HEK293 (cell line): ENCODE measurements around the gene ZNF232.
"Not testable (repeated sequence)": the region's sequence is repeated elsewhere in the genome, so short reads cannot be mapped to it uniquely, and the experiment has no call there.

Experiments used
- CTCF ChIA-PET: fragments of 350-600 bp; formaldehyde crosslinking; extraction: SDS; loops from one replicate; lab custom pipeline; 2021; ENCODE audit warnings: antibody characterized with exemption; lab: Yijun Ruan, JAX
- POLR2A ChIA-PET: fragments of 300-600 bp; formaldehyde crosslinking; extraction: SDS; loops from one replicate; lab custom pipeline; 2020; ENCODE audit warnings: antibody characterized with exemption, inconsistent platforms; lab: Yijun Ruan, JAX
- H3K27ac ChIP-seq: fragments of 200-500 bp; sonication (Bioruptor generic); 2 replicates; pipeline ENCODE4 v1.5.1; 2014; ENCODE audit warnings: low read depth, low read length, control low read depth, inconsistent platforms; ENCODE audit errors: extremely low read depth
- H3K36me3 ChIP-seq, 2 experiments: fragments of 200-500 bp in 1 of 2; sonication (Bioruptor generic) in 1 of 2; 1 replicate in 1 of 2; 2 replicates in 1 of 2; pipeline ENCODE4 v1.5.1; 2014 to 2017; ENCODE audit warnings: inconsistent platforms in 2 of 2, low read length in 2 of 2; ENCODE audit not compliant: control insufficient read depth in 2 of 2, insufficient read depth in 1 of 2
- H3K4me1 ChIP-seq: fragments of 200-500 bp; sonication (Bioruptor generic); 2 replicates; pipeline ENCODE4 v1.5.1; 2014; ENCODE audit warnings: mild to moderate bottlenecking, low read length, inconsistent platforms; ENCODE audit not compliant: control insufficient read depth, insufficient read depth
- H3K4me3 ChIP-seq: 2 replicates; pipeline ENCODE4 v1.5.1; 2011; ENCODE audit warnings: low read depth, mild to moderate bottlenecking, control low read depth, low read length, moderate library complexity
- H3K9me3 ChIP-seq: fragments of 200-500 bp; sonication (Bioruptor generic); 2 replicates; pipeline ENCODE4 v1.5.1; 2014; ENCODE audit warnings: low read depth, low read length, inconsistent platforms; ENCODE audit not compliant: control insufficient read depth, insufficient read depth
- EGR2 ChIP-seq: fragments of 450-650 bp; formaldehyde crosslinking; IDR thresholded peaks from 2 replicates; pipeline ENCODE4 v1.5.1; 2016; ENCODE audit warnings: low read depth, missing biosample characterization, missing genetic modification characterization
- OVOL3 ChIP-seq: fragments of 450-650 bp; formaldehyde crosslinking; IDR thresholded peaks from 2 replicates; pipeline ENCODE4 v1.5.1; 2016; ENCODE audit warnings: missing biosample characterization, missing genetic modification characterization
- SP2 ChIP-seq: fragments of 450-650 bp; formaldehyde crosslinking; IDR thresholded peaks from 2 replicates; pipeline ENCODE4 v1.5.1; 2016; ENCODE audit warnings: missing biosample characterization, missing genetic modification characterization
- ZBTB21 ChIP-seq: fragments of 450-650 bp; formaldehyde crosslinking; IDR thresholded peaks from 2 replicates; pipeline ENCODE4 v1.5.1; 2017; ENCODE audit warnings: missing biosample characterization, missing genetic modification characterization
- ZBTB7A ChIP-seq: fragments of 450-650 bp; formaldehyde crosslinking; IDR thresholded peaks from 2 replicates; pipeline ENCODE4 v1.5.1; 2016; ENCODE audit warnings: low read depth, missing biosample characterization, missing genetic modification characterization
- ZFHX2 ChIP-seq: fragments of 450-650 bp; formaldehyde crosslinking; conservative IDR thresholded peaks from 2 replicates; pipeline ENCODE4 v1.5.1; 2016; ENCODE audit warnings: missing biosample characterization, missing genetic modification characterization
- ZNF423 ChIP-seq: fragments of 450-650 bp; formaldehyde crosslinking; IDR thresholded peaks from 2 replicates; pipeline ENCODE4 v1.5.1; 2016; ENCODE audit warnings: missing biosample characterization, missing genetic modification characterization
- ZNF521 ChIP-seq: fragments of 450-650 bp; formaldehyde crosslinking; IDR thresholded peaks from 2 replicates; pipeline ENCODE4 v1.5.1; 2017; ENCODE audit warnings: missing biosample characterization, mild to moderate bottlenecking, missing genetic modification characterization
- ZNF558 ChIP-seq: fragments of 450-650 bp; formaldehyde crosslinking; IDR thresholded peaks from 2 replicates; pipeline ENCODE4 v1.5.1; 2016; ENCODE audit warnings: missing biosample characterization, missing genetic modification characterization
- ZNF600 ChIP-seq: fragments of 450-650 bp; formaldehyde crosslinking; IDR thresholded peaks from 2 replicates; pipeline ENCODE4 v1.5.1; 2016; ENCODE audit warnings: missing biosample characterization, missing genetic modification characterization
- ZNF776 ChIP-seq: fragments of 450-650 bp; formaldehyde crosslinking; IDR thresholded peaks from 2 replicates; pipeline ENCODE4 v1.5.0; 2017; ENCODE audit warnings: missing biosample characterization, missing genetic modification characterization, borderline replicate concordance
- TF ChIP-seq, protein P1 (sequence below): fragments of 450-650 bp; IDR thresholded peaks from 2 replicates; pipeline ENCODE4 v1.5.1; 2018; ENCODE audit warnings: missing biosample characterization, missing genetic modification characterization
- TF ChIP-seq, protein P2 (sequence below): fragments of 450-650 bp; formaldehyde crosslinking; IDR thresholded peaks from 2 replicates; pipeline ENCODE4 v1.5.1; 2017; ENCODE audit warnings: missing biosample characterization, missing genetic modification characterization
- TF ChIP-seq, protein P3 (sequence below): fragments of 450-650 bp; formaldehyde crosslinking; IDR thresholded peaks from 2 replicates; pipeline ENCODE4 v1.5.1; 2017; ENCODE audit warnings: missing biosample characterization, mild to moderate bottlenecking, missing genetic modification characterization, moderate library complexity
- TF ChIP-seq, protein P4 (sequence below): fragments of 450-650 bp; formaldehyde crosslinking; IDR thresholded peaks from 2 replicates; pipeline ENCODE4 v1.5.1; 2016; ENCODE audit warnings: missing biosample characterization, missing genetic modification characterization
- TF ChIP-seq, protein P5 (sequence below): fragments of 450-650 bp; formaldehyde crosslinking; IDR thresholded peaks from 2 replicates; pipeline ENCODE4 v1.5.1; 2016; ENCODE audit warnings: missing biosample characterization, missing genetic modification characterization
- TF ChIP-seq, protein P6 (sequence below): fragments of 450-650 bp; formaldehyde crosslinking; IDR thresholded peaks from 2 replicates; pipeline ENCODE4 v1.5.1; 2016; ENCODE audit warnings: missing biosample characterization, missing genetic modification characterization

The ZNF232 gene

DNA sequence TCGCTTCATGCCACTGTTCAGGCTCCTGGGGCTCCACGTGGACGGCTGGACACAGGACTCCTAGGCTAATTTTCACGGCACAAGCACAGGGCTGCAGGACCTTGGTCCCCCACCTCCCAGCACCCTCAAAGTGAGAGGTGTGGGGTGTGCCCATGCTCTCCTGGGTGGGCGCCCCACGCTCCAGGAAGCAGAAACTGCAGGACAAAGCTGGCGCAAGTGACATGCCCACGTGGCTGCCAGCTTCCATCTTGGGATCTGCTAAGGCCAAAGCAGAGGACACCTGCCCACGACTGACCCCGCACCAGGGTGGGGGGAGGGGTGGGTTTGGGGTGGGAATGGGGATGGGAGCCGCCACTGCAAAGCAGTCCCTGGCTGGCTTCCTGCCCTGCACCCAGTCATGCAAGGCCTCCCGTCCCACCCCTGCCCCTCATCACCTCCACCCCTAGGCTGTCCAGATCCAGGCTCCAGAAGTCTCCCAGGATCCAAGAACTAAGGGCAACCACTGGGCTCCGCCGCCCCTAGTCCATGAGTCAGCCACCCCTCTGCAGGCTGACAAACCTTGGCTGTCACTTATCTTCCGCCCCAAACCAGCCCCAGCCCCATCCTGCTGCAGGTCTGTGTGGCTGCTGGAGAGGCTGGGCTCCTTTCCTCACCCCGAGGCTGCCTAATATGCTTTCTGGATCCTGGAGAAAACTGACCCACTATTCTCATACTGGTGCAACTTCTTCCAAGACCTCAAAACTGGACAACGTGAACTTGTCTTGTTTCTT lies 15.2 kb upstream of the ZNF232 start (continued):
- TF ChIP-seq, protein P1, sequence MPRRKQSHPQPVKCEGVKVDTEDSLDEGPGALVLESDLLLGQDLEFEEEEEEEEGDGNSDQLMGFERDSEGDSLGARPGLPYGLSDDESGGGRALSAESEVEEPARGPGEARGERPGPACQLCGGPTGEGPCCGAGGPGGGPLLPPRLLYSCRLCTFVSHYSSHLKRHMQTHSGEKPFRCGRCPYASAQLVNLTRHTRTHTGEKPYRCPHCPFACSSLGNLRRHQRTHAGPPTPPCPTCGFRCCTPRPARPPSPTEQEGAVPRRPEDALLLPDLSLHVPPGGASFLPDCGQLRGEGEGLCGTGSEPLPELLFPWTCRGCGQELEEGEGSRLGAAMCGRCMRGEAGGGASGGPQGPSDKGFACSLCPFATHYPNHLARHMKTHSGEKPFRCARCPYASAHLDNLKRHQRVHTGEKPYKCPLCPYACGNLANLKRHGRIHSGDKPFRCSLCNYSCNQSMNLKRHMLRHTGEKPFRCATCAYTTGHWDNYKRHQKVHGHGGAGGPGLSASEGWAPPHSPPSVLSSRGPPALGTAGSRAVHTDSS (tag by site-specific recombination) = no peak
- TF ChIP-seq, all 188 proteins: peak for 0

DNA sequence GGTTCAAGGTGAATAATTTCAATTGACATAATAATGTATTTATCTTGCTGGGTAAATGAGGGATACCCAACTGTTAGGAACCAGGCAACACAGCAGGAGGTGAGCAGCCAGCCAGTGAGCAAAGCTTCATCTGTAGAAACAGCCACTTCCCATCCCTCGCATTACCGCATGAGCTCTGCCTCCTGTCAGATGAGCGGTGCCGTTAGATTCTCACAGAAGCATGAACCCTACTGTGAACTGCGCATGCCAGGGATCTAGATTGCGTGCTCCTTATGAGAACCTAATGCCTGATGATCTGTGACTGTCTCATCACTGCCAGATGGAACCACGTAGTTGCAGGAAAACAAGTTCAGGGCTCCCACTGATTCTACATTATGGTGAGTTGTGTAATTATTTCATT lies 13.2 kb upstream of the ZNF232 start:
- H3K36me3 ChIP-seq, H3K4me1 ChIP-seq, H3K27ac ChIP-seq, H3K4me3 ChIP-seq, CTCF ChIA-PET, H3K9me3 ChIP-seq: not testable (repeated sequence)
- POLR2A ChIA-PET = interaction anchor here (0.6 kb wide), 1 partner anchor 10 kb away, joined by 4 read pairs; no protein-coding TSS in a partner anchor

DNA sequence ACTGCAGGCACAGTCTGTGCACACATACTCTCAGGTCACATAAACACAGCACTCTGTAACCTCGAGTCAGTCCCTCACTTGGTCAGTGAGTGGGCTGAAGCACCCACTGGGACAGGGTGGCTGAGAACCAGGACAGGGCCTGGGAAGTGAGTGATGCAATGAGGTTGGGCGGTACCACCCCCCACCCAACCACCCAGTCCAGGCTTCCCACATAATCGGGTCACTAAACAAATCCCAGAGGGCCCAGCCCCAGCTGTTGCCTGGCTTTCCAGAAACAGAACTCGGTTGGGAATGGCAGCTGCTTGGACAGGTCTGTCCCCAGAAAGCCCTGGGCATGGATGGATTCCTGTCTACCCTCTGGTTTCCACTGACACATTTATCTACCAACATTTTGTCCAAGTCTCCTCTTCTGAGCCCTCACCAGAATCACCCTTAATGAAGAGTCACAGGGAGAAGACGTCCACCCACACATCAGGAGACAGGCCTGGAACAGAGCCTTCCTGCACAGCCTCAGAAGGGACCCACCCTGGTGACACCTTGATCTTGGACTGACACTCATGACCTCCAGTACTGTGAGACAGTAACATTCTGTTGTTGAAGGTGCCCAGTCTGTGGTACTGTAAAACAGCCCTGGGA lies 12.6 kb upstream of the ZNF232 start:
- H3K9me3 ChIP-seq, H3K36me3 ChIP-seq, H3K27ac ChIP-seq, CTCF ChIA-PET, H3K4me3 ChIP-seq, H3K4me1 ChIP-seq: not testable (repeated sequence)
- POLR2A ChIA-PET = interaction anchor here (0.6 kb wide), 1 partner anchor 9 kb away, joined by 4 read pairs; no protein-coding TSS in a partner anchor
- TF ChIP-seq EGR2 (tag by site-specific recombination) (peak; percentile 72), ZFHX2 (peak; percentile 65)

DNA sequence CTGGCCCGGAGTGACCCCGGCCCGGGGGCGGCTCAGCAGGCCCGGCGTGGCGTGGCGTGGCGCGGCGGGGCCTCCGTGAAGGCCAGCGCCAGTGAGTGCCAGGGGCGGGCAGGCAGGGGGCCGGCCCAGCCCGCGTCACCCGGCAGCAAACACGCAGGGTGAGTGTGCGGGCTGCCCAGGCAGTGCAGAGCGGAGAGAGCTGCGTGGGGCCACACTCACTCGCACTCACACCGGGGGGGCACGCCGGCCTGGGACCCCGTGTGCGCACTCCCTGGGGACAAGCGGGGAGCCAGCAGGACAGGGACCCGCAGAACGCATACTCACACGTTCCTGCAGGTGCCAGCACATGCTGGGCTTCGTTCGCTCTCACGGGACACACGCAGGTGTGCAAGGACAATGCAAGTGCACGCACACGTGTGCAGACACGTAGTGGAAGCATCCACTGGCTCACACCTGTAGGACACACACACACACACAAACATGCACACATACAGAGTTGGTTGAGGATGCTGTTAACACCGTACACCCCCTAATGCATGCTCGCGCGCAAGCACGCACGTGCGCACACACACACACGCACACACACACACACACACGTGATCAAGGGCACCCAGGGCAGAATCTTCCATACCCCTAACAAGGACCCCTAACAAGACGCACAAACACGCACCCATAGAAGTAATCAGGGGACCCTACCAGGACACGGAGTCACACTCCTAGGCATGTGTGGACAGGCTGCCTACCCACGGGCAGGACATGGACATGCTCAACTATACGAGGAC lies 11.9 kb upstream of the ZNF232 start:
- no peak overlapping the region for H3K4me3 ChIP-seq
- ChIA-PET POLR2A (no interaction called here), CTCF (no interaction called here)
- no peaks in the 10 kb centered on the region for H3K4me1 ChIP-seq
- H3K27ac ChIP-seq = no peak overlapping the region
- H3K36me3 ChIP-seq = no peaks in the 10 kb centered on the region
- no peaks in the 10 kb centered on the region for H3K9me3 ChIP-seq
- TF ChIP-seq, protein P2, sequence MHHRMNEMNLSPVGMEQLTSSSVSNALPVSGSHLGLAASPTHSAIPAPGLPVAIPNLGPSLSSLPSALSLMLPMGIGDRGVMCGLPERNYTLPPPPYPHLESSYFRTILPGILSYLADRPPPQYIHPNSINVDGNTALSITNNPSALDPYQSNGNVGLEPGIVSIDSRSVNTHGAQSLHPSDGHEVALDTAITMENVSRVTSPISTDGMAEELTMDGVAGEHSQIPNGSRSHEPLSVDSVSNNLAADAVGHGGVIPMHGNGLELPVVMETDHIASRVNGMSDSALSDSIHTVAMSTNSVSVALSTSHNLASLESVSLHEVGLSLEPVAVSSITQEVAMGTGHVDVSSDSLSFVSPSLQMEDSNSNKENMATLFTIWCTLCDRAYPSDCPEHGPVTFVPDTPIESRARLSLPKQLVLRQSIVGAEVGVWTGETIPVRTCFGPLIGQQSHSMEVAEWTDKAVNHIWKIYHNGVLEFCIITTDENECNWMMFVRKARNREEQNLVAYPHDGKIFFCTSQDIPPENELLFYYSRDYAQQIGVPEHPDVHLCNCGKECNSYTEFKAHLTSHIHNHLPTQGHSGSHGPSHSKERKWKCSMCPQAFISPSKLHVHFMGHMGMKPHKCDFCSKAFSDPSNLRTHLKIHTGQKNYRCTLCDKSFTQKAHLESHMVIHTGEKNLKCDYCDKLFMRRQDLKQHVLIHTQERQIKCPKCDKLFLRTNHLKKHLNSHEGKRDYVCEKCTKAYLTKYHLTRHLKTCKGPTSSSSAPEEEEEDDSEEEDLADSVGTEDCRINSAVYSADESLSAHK (tag by site-specific recombination) = no peak
- TF ChIP-seq SP2 (tag by site-specific recombination) (no peak), ZNF423 (tag by site-specific recombination) (no peak), ZNF521 (no peak), ZBTB21 (tag by site-specific recombination) (no peak), ZNF600 (tag by site-specific recombination) (no peak), ZNF776 (tag by site-specific recombination) (no peak), ZBTB7A (tag by site-specific recombination) (no peak), OVOL3 (tag by site-specific recombination) (no peak), ZNF558 (tag by site-specific recombination) (no peak)
- TF ChIP-seq, protein P3, sequence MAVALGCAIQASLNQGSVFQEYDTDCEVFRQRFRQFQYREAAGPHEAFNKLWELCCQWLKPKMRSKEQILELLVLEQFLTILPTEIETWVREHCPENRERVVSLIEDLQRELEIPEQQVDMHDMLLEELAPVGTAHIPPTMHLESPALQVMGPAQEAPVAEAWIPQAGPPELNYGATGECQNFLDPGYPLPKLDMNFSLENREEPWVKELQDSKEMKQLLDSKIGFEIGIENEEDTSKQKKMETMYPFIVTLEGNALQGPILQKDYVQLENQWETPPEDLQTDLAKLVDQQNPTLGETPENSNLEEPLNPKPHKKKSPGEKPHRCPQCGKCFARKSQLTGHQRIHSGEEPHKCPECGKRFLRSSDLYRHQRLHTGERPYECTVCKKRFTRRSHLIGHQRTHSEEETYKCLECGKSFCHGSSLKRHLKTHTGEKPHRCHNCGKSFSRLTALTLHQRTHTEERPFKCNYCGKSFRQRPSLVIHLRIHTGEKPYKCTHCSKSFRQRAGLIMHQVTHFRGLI (tag by site-specific recombination) = no peak
- TF ChIP-seq, protein P4, sequence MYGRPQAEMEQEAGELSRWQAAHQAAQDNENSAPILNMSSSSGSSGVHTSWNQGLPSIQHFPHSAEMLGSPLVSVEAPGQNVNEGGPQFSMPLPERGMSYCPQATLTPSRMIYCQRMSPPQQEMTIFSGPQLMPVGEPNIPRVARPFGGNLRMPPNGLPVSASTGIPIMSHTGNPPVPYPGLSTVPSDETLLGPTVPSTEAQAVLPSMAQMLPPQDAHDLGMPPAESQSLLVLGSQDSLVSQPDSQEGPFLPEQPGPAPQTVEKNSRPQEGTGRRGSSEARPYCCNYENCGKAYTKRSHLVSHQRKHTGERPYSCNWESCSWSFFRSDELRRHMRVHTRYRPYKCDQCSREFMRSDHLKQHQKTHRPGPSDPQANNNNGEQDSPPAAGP (tag by site-specific recombination) = no peak
- TF ChIP-seq, protein P5, sequence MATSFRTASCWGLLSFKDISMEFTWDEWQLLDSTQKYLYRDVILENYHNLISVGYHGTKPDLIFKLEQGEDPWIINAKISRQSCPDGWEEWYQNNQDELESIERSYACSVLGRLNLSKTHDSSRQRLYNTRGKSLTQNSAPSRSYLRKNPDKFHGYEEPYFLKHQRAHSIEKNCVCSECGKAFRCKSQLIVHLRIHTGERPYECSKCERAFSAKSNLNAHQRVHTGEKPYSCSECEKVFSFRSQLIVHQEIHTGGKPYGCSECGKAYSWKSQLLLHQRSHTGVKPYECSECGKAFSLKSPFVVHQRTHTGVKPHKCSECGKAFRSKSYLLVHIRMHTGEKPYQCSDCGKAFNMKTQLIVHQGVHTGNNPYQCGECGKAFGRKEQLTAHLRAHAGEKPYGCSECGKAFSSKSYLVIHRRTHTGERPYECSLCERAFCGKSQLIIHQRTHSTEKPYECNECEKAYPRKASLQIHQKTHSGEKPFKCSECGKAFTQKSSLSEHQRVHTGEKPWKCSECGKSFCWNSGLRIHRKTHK = no peak
- TF ChIP-seq, protein P6, sequence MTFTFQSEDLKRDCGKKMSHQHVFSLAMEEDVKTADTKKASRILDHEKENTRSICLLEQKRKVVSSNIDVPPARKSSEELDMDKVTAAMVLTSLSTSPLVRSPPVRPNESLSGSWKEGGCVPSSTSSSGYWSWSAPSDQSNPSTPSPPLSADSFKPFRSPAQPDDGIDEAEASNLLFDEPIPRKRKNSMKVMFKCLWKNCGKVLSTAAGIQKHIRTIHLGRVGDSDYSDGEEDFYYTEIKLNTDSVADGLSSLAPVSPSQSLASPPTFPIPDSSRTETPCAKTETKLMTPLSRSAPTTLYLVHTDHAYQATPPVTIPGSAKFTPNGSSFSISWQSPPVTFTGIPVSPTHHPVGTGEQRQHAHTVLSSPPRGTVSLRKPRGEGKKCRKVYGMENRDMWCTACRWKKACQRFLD (tag by site-specific recombination) = no peak
